SK-N-SH treated with all-trans-retinoic acid at 6 μM for 48 hours (cell line): ENCODE results near the gene CDC34.

Source experiments
- BACH2 ChIP-seq: fragments of 250-450 bp; sonication (Bioruptor Pico); IDR thresholded peaks from 2 replicates; pipeline ENCODE4 v1.9.0; 2021; ENCODE audit warnings: mild to moderate bottlenecking, borderline replicate concordance
- CSRNP3 ChIP-seq: fragments of 250-450 bp; sonication (Bioruptor Pico); IDR thresholded peaks from 2 replicates; pipeline ENCODE4 v1.5.1; 2021; ENCODE audit warnings: mild to moderate bottlenecking, moderate library complexity
- ESRRG ChIP-seq: fragments of 250-450 bp; sonication (Bioruptor Pico); IDR thresholded peaks from 2 replicates; pipeline ENCODE4 v1.6.1; 2021; ENCODE audit warnings: mild to moderate bottlenecking
- OSR1 ChIP-seq: fragments of 250-450 bp; sonication (Bioruptor Pico); IDR thresholded peaks from 2 replicates; pipeline ENCODE4 v1.8.0; 2022; ENCODE audit warnings: moderate library complexity, mild to moderate bottlenecking, inconsistent platforms
- POU6F1 ChIP-seq: fragments of 250-450 bp; sonication (Bioruptor Pico); IDR thresholded peaks from 2 replicates; pipeline ENCODE4 v1.8.0; 2021; ENCODE audit warnings: low read depth, mild to moderate bottlenecking, moderate library complexity, borderline replicate concordance
- PPARA ChIP-seq: fragments of 250-450 bp; sonication (Bioruptor Pico); IDR thresholded peaks from 2 replicates; pipeline ENCODE4 v1.5.0; 2020; ENCODE audit warnings: mild to moderate bottlenecking, borderline replicate concordance
- RARB ChIP-seq: fragments of 250-450 bp; sonication (Bioruptor Pico); IDR thresholded peaks from 2 replicates; pipeline ENCODE4 v1.8.0; 2021; ENCODE audit warnings: mild to moderate bottlenecking, moderate library complexity
- SNAI2 ChIP-seq: fragments of 250-450 bp; sonication (Bioruptor Pico); IDR thresholded peaks from 2 replicates; pipeline ENCODE4 v1.5.0; 2020; ENCODE audit warnings: mild to moderate bottlenecking, moderate library complexity
- TOX ChIP-seq: fragments of 250-450 bp; sonication (Bioruptor Pico); IDR thresholded peaks from 2 replicates; pipeline ENCODE4 v1.8.0; 2021; ENCODE audit warnings: mild to moderate bottlenecking, moderate library complexity, borderline replicate concordance
- TSHZ2 ChIP-seq: fragments of 250-450 bp; sonication (Bioruptor Pico); IDR thresholded peaks from 2 replicates; pipeline ENCODE4 v1.5.0; 2020; ENCODE audit warnings: mild to moderate bottlenecking, moderate library complexity
- TF ChIP-seq, protein P1 (sequence below): fragments of 250-450 bp; sonication (Bioruptor Pico); IDR thresholded peaks from 2 replicates; pipeline ENCODE4 v1.8.0; 2020; ENCODE audit warnings: mild to moderate bottlenecking, moderate library complexity, borderline replicate concordance

DNA sequence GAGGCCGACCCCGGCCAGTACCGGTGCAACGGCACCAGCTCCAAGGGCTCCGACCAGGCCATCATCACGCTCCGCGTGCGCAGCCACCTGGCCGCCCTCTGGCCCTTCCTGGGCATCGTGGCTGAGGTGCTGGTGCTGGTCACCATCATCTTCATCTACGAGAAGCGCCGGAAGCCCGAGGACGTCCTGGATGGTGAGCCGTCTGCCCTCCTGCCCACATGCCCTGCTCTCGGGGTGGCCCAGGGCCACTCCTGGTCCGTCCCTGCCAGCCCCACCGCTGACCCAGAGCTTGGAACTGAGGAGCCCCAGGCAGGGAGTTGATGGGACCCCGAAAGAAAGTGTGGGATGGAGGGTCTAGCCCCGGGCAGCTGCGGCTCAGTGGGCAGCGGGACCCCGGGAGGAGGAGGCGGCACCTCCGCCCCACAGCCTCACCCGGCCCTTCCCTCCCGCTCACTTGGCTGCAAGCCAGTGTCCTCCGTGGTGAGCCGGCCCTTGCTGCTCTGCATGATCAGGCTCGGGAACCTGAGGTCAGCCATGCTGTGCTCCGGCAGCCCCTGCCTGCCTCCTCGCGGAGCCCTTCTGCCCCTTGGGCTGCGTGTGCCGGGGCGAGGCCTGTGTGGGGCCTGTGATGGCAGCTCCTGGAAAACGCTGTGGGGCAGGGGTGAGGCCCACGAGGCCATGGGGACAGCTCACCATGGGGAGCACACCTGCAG is 50.0 kb downstream of the CDC34 start:
- TF ChIP-seq, protein P1, sequence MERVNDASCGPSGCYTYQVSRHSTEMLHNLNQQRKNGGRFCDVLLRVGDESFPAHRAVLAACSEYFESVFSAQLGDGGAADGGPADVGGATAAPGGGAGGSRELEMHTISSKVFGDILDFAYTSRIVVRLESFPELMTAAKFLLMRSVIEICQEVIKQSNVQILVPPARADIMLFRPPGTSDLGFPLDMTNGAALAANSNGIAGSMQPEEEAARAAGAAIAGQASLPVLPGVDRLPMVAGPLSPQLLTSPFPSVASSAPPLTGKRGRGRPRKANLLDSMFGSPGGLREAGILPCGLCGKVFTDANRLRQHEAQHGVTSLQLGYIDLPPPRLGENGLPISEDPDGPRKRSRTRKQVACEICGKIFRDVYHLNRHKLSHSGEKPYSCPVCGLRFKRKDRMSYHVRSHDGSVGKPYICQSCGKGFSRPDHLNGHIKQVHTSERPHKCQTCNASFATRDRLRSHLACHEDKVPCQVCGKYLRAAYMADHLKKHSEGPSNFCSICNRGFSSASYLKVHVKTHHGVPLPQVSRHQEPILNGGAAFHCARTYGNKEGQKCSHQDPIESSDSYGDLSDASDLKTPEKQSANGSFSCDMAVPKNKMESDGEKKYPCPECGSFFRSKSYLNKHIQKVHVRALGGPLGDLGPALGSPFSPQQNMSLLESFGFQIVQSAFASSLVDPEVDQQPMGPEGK = no peak
- TF ChIP-seq RARB (CRISPR knock-in tag) (no peak), CSRNP3 (CRISPR knock-in tag) (no peak), BACH2 (CRISPR knock-in tag) (no peak), POU6F1 (CRISPR knock-in tag) (no peak), SNAI2 (no peak), TOX (CRISPR knock-in tag) (no peak), PPARA (no peak), ESRRG (CRISPR knock-in tag) (no peak), OSR1 (CRISPR knock-in tag) (no peak), TSHZ2 (CRISPR knock-in tag) (no peak)
